Kidney (tissue), 14 donors: ENCODE data around the gene SERPINE2. TPM values are rescaled to one million over a fixed set of nuclear protein-coding genes. Genes with fewer than 3 reads are reported as not detected.

Experiments
- DNase-seq, 5 donors: peaks; one replicate each; pipeline ENCODE4 v3.0.0-alpha.2; 2013 to 2020
- FAIRE-seq: peaks from 2 replicates; lab custom pipeline; 2012; peaks lifted over from hg19 to GRCh38; lab: Jason Lieb, UNC
- H3K27ac ChIP-seq, 2 donors: one replicate each; pipeline ENCODE4 v1.7.0; 2013; ENCODE audit warnings: low read depth in 2 of 2, low read length in 2 of 2, inconsistent platforms in 1 of 2
- H3K27me3 ChIP-seq: one replicate; pipeline ENCODE4 v1.7.1; 2013; ENCODE audit warnings: low read length, inconsistent platforms; ENCODE audit not compliant: control insufficient read depth, insufficient read depth
- H3K36me3 ChIP-seq, 3 donors: one replicate each; pipeline versions ENCODE4 v1.7.0 to v1.7.1; 2013; ENCODE audit warnings: low read length in 3 of 3, control low read depth in 1 of 3, inconsistent platforms in 1 of 3; ENCODE audit not compliant: insufficient read depth in 3 of 3, control insufficient read depth in 2 of 3
- H3K4me1 ChIP-seq, 3 donors: one replicate each; pipeline versions ENCODE4 v1.7.0 to v1.7.1; 2013; ENCODE audit warnings: low read length in 3 of 3, inconsistent platforms in 1 of 3, low read depth in 1 of 3; ENCODE audit not compliant: control insufficient read depth in 2 of 3, insufficient read depth in 2 of 3
- H3K4me3 ChIP-seq, 3 donors: one replicate each; pipeline versions ENCODE4 v1.7.0 to v1.8.1; 2013; ENCODE audit warnings: low read length in 3 of 3, control low read depth in 1 of 3, inconsistent platforms in 1 of 3
- H3K9ac ChIP-seq, 3 donors: one replicate each; pipeline versions ENCODE4 v1.7.0 to v1.7.1; 2013; ENCODE audit warnings: low read length in 3 of 3, control low read depth in 1 of 3, inconsistent platforms in 1 of 3
- H3K9me3 ChIP-seq, 3 donors: one replicate each; pipeline versions ENCODE4 v1.7.0 to v1.7.1; 2013; ENCODE audit warnings: low read length in 3 of 3, control low read depth in 1 of 3, inconsistent platforms in 1 of 3; ENCODE audit not compliant: control insufficient read depth in 2 of 3, insufficient read depth in 1 of 3
- CTCF ChIP-seq: IDR thresholded peaks from 3 replicates; pipeline ENCODE4 v1.5.1; 2012; ENCODE audit warnings: mild to moderate bottlenecking, moderate library complexity, borderline replicate concordance; ENCODE audit not compliant: insufficient read depth; ENCODE audit errors: extremely low read depth
- intact Hi-C: fragments of 100-400 bp; cut with DNase I; formaldehyde crosslinking; loops from one replicate; pipeline ENCODE4 v1.11.1; 2022
- polyA plus RNA-seq: library from polyadenylated mRNA; stranded (reverse); fragments of 350-450 nt; fragmentation: Illumina TruSeq; extraction: RNeasy Lipid Tissue Mini Kit (QIAGEN cat#74804); gene quantifications from one replicate; pipeline ENCODE4 v1.2.3, GENCODE V29; 2014; ENCODE audit warnings: low read depth, low replicate concordance; ENCODE audit not compliant: insufficient read depth
- total RNA-seq: library from RNA; stranded (reverse); fragmentation: NEBNext Ultra II Directional; extraction: Animal tissue kit (Norgen Biotek cat#: 25700); gene quantifications from one replicate; pipeline ENCODE4 v1.2.1, GENCODE V29; 2021
- donor health status: control.
- donor health status: control.
- donor health status: control.
- donor health status: control.
- donor health status: control.
- donor health status: DM: yes; HTN: yes; CAD: no.
- donor health status: Normal renal cell carcinoma (clear cell type).

SERPINE2 gene
- total and polyA plus RNA-seq, 2 donors from 2014 or later: 27.3 to 29.2 TPM

DNA sequence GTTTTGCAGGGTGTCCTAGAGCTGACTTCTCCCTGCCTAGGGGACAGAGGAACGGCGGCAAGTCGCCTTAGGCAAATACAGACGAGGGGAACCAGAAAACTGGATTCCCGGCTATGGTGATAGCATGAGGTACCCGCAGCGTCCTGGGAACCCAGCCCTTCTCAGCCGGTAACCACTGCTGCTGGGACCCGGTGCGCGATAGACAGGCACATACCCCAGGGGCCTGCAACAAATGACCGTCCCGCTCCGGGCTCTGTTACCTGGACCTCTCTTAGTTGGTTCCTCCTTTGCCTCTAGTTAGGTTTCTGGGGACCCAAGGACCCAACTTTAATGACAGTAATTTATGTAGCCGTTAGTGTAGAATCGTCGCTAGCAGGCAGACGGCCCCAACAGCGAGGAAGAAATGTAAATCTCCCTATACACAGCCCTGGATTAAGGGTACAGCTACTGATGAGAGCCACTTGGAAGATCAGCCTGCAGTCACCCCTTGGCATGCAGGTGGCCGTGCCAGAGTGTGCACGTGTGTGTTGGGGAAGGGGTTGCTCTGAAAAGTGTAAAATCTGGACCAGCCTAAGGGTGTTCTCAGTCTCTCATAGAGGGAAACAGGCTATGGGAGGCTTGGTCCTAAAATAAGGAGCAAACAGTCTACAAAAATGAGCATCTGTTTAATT, 819 bp upstream of the SERPINE2 start:
- no peaks in the 10 kb centered on the region for H3K27me3 ChIP-seq
- peak in 1 of 5 donors; percentile 47 for DNase-seq

DNA sequence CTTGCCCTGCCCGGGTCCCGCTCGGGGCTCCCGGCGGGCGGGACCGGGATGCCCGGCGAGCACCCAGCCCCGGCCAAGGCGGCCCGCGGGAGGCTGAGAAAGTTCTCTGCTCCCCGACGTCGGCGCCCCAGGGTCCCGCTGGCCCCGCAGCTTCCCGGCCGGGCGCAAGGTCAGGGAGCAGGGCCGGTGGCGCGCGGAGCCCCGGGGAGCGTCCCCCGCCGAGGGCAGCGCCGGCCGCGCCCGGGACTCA, 331 bp downstream of the SERPINE2 start:
- peak overlapping the region in 2 of 3 donors; percentile 9 to 70 for H3K4me3 ChIP-seq
- no peaks in the 10 kb centered on the region for H3K27me3 ChIP-seq
- no peak for TF ChIP-seq CTCF
- no peak overlapping the region for H3K9ac ChIP-seq
- peaks cover 0 to 2% (median 0%) of the 10 kb centered on the region in 3 donors for H3K36me3 ChIP-seq
- no peaks in the 10 kb centered on the region for H3K9me3 ChIP-seq
- DNase-seq (no peak), FAIRE-seq (no peak)
- peaks cover 0 to 4% (median 0%) of the 10 kb centered on the region in 3 donors for H3K4me1 ChIP-seq
- H3K27ac ChIP-seq: no peak overlapping the region
- intact Hi-C loops: no loop called here

More for the DNA sequence above, 819 bp upstream of the SERPINE2 start:
- H3K27ac ChIP-seq: no peak overlapping the region
- no peak for TF ChIP-seq CTCF
- peaks cover 0 to 4% (median 0%) of the 10 kb centered on the region in 3 donors for H3K4me1 ChIP-seq
- peak overlapping the region; percentile 13 to 49 (median 47) for H3K4me3 ChIP-seq
- no peak for FAIRE-seq
- no peak overlapping the region for H3K9ac ChIP-seq
- intact Hi-C loops: no loop called here
- no peaks in the 10 kb centered on the region for H3K9me3 ChIP-seq
- H3K36me3 ChIP-seq: peaks cover 0 to 2% (median 0%) of the 10 kb centered on the region in 3 donors

GRCh38 chr2:224038049-224038829, 847 bp downstream of the SERPINE2 start:
- Histone ChIP-seq H3K36me3 (peaks cover 0 to 2% (median 0%) of the 10 kb centered on the region in 3 donors), H3K27ac (no peak overlapping the region), H3K9ac (peak overlapping the region in 2 of 3 donors; percentile 38 to 58), H3K9me3 (no peaks in the 10 kb centered on the region), H3K4me1 (peaks cover 0 to 4% (median 0%) of the 10 kb centered on the region in 3 donors), H3K27me3 (no peaks in the 10 kb centered on the region), H3K4me3 (peak overlapping the region; percentile 70 to 81 (median 80))
- DNase-seq (peak; percentile 70 to 84 (median 72)), FAIRE-seq (no peak)
- TF ChIP-seq CTCF: no peak
- intact Hi-C loops: no loop called here
